OCI-LY7 (cell line): Measurements from ENCODE around the gene COL24A1.

Experiments used
- EZH2phosphoT487 ChIP-seq: fragments of 200-600 bp; sonication (generic); IDR thresholded peaks from 2 replicates; pipeline ENCODE4 v1.6.1; 2018; ENCODE audit warnings: low read depth, borderline replicate concordance, mild to moderate bottlenecking, mixed run types, antibody characterized with exemption, low read length, moderate library complexity, mixed read lengths
- TF ChIP-seq, protein P1 (sequence below): fragments of 200-600 bp; sonication (generic); conservative IDR thresholded peaks from 2 replicates; pipeline ENCODE4 v1.5.1; 2014; ENCODE audit warnings: mild to moderate bottlenecking, antibody characterized with exemption, low read length, moderate library complexity, mixed read lengths

DNA sequence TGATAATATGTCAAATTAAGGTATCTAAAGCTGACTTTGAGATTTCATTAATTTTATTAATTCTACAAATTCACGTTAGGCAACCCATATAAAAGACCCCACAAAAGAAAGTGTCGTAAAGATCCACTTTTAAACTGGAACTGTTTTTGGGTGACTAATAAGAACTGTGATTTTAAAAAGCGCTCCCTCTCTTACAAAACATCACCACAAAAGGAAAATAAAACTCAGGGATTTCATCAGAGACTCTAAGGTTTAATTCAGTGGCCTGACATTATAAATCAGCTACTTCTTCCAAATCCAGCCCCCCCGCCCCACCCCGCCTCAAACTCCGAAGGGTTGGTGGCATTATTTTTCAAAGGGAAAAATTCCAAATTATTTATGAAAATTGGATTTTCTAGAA, 2.7 kb downstream of the COL24A1 start:
- TF ChIP-seq, protein P1, sequence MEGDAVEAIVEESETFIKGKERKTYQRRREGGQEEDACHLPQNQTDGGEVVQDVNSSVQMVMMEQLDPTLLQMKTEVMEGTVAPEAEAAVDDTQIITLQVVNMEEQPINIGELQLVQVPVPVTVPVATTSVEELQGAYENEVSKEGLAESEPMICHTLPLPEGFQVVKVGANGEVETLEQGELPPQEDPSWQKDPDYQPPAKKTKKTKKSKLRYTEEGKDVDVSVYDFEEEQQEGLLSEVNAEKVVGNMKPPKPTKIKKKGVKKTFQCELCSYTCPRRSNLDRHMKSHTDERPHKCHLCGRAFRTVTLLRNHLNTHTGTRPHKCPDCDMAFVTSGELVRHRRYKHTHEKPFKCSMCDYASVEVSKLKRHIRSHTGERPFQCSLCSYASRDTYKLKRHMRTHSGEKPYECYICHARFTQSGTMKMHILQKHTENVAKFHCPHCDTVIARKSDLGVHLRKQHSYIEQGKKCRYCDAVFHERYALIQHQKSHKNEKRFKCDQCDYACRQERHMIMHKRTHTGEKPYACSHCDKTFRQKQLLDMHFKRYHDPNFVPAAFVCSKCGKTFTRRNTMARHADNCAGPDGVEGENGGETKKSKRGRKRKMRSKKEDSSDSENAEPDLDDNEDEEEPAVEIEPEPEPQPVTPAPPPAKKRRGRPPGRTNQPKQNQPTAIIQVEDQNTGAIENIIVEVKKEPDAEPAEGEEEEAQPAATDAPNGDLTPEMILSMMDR = no peak
- no peak for TF ChIP-seq EZH2phosphoT487
